IMR-90 (cell line): ENCODE results near the gene COLQ. TPM values are rescaled to one million over a fixed set of nuclear protein-coding genes. Genes with fewer than 3 reads are reported as not detected.

Experiments
- ATAC-seq: fragments of 200-7000 bp; cut with Tn5 transposase; 2 replicates; pipeline ENCODE4 v1.9.1; 2020; ENCODE audit warnings: low read depth, mild to moderate bottlenecking, moderate library complexity
- BruUV-seq: library from RNA; stranded (reverse); fragments of 400-500 nt; replicated peaks from 2 replicates; lab custom pipeline; 2021; lab: Mats Ljungman, UMichigan
- CTCF ChIA-PET: fragments of 300-600 bp; formaldehyde crosslinking; extraction: SDS; loops from one replicate; lab custom pipeline; 2021; ENCODE audit warnings: antibody characterized with exemption; lab: Yijun Ruan, JAX
- POLR2A ChIA-PET: fragments of 300-600 bp; sonication (Branson Sonifier 250); formaldehyde crosslinking; loops from one replicate; lab custom pipeline; 2022; ENCODE audit warnings: antibody characterized with exemption; ENCODE audit not compliant: unreplicated experiment; lab: Charles Lee
- DNase-seq: peaks from one replicate; pipeline ENCODE4 v3.0.0; 2013
- H2AFZ ChIP-seq: replicated peaks from 2 replicates; pipeline ENCODE3; 2013; ENCODE audit warnings: low read length, mild to moderate bottlenecking; ENCODE audit not compliant: poor library complexity
- H2AK5ac ChIP-seq: 2 replicates; pipeline ENCODE4 v1.6.1; 2013; ENCODE audit warnings: low read depth, low read length, inconsistent platforms
- H2AK9ac ChIP-seq: replicated peaks from 2 replicates; pipeline ENCODE3; 2013; ENCODE audit warnings: mild to moderate bottlenecking, low read depth, low read length, moderate library complexity; ENCODE audit not compliant: poor library complexity
- H2BK120ac ChIP-seq: 2 replicates; pipeline ENCODE4 v1.6.1; 2013; ENCODE audit warnings: low read depth, low read length, inconsistent platforms
- H2BK15ac ChIP-seq: 3 replicates; pipeline ENCODE4 v1.6.1; 2013; ENCODE audit warnings: low read depth, low read length, inconsistent platforms
- H2BK20ac ChIP-seq: 2 replicates; pipeline ENCODE4 v1.6.1; 2013; ENCODE audit warnings: low read depth, mild to moderate bottlenecking, inconsistent platforms, low read length, moderate library complexity
- H2BK5ac ChIP-seq: 2 replicates; pipeline ENCODE4 v1.6.1; 2013; ENCODE audit warnings: mild to moderate bottlenecking, low read depth, low read length, inconsistent platforms; ENCODE audit not compliant: poor library complexity, severe bottlenecking
- H3K14ac ChIP-seq: replicated peaks from 2 replicates; pipeline ENCODE4 v1.6.1; 2013; ENCODE audit warnings: low read depth, low read length, inconsistent platforms
- H3K18ac ChIP-seq: 2 replicates; pipeline ENCODE4 v1.6.1; 2013; ENCODE audit warnings: low read depth, low read length, control low read depth
- H3K23ac ChIP-seq: 2 replicates; pipeline ENCODE4 v1.6.1; 2013; ENCODE audit warnings: low read depth, low read length, inconsistent platforms
- H3K27ac ChIP-seq: 2 replicates; pipeline ENCODE4 v1.5.1; 2013; ENCODE audit warnings: mild to moderate bottlenecking, control low read depth, low read length; ENCODE audit not compliant: insufficient read depth
- H3K27me3 ChIP-seq: 2 replicates; pipeline ENCODE4 v1.6.1; 2013; ENCODE audit warnings: low read length; ENCODE audit not compliant: control insufficient read depth, insufficient read depth
- H3K36me3 ChIP-seq: 2 replicates; pipeline ENCODE4 v1.6.1; 2013; ENCODE audit warnings: low read length, mixed read lengths; ENCODE audit not compliant: control insufficient read depth, insufficient read depth
- H3K4ac ChIP-seq: 2 replicates; pipeline ENCODE4 v1.6.1; 2013; ENCODE audit warnings: low read depth, low read length, inconsistent platforms
- H3K4me1 ChIP-seq: 2 replicates; pipeline ENCODE4 v1.6.1; 2013; ENCODE audit warnings: low read length, mixed read lengths; ENCODE audit not compliant: control insufficient read depth, insufficient read depth
- H3K4me2 ChIP-seq: 2 replicates; pipeline ENCODE4 v1.6.1; 2013; ENCODE audit warnings: low read depth, mild to moderate bottlenecking, control low read depth, low read length, moderate library complexity
- H3K4me3 ChIP-seq: 2 replicates; pipeline ENCODE4 v1.5.1; 2013; ENCODE audit warnings: low read depth, mild to moderate bottlenecking, control low read depth, low read length, moderate library complexity; ENCODE audit not compliant: insufficient read depth
- H3K56ac ChIP-seq: 2 replicates; pipeline ENCODE4 v1.6.1; 2013; ENCODE audit warnings: low read length, inconsistent platforms; ENCODE audit not compliant: insufficient read depth; ENCODE audit errors: extremely low read depth
- H3K79me1 ChIP-seq, 2 experiments: 2 replicates each; pipeline ENCODE4 v1.6.1; 2013; ENCODE audit warnings: low read length in 2 of 2, inconsistent platforms in 1 of 2, low read depth in 1 of 2
- H3K9ac ChIP-seq: 2 replicates; pipeline ENCODE4 v1.6.1; 2013; ENCODE audit warnings: low read depth, low read length, control low read depth
- H3K9me1 ChIP-seq: 2 replicates; pipeline ENCODE4 v1.6.1; 2013; ENCODE audit warnings: low read length, inconsistent platforms; ENCODE audit not compliant: insufficient read depth
- H3K9me3 ChIP-seq: 2 replicates; pipeline ENCODE4 v1.6.1; 2013; ENCODE audit warnings: low read length; ENCODE audit not compliant: control insufficient read depth, insufficient read depth
- H4K20me1 ChIP-seq: 2 replicates; pipeline ENCODE4 v1.6.1; 2013; ENCODE audit warnings: low read length, inconsistent platforms; ENCODE audit not compliant: insufficient read depth
- H4K5ac ChIP-seq: 2 replicates; pipeline ENCODE4 v1.6.1; 2013; ENCODE audit warnings: mild to moderate bottlenecking, low read depth, low read length, control low read depth
- H4K8ac ChIP-seq, 2 experiments: 2 replicates each; pipeline ENCODE4 v1.6.1; 2013; ENCODE audit warnings: low read depth in 2 of 2, low read length in 2 of 2, control low read depth in 1 of 2, inconsistent platforms in 1 of 2
- H4K91ac ChIP-seq: 2 replicates; pipeline ENCODE4 v1.6.1; 2013; ENCODE audit warnings: low read depth, low read length, inconsistent platforms; ENCODE audit not compliant: insufficient read depth
- BHLHE40 ChIP-seq: fragments of 150-350 bp; IDR thresholded peaks from 2 replicates; pipeline ENCODE4 v1.6.1; 2016; ENCODE audit warnings: mild to moderate bottlenecking, low read depth, low read length
- CEBPB ChIP-seq: IDR thresholded peaks from 2 replicates; pipeline ENCODE4 v1.6.1; 2012; ENCODE audit warnings: low read depth, low read length, improper control_type of control experiment
- CHD1 ChIP-seq: IDR thresholded peaks from 2 replicates; pipeline ENCODE4 v1.6.1; 2012; ENCODE audit warnings: low read depth, low read length, improper control_type of control experiment
- CTCF ChIP-seq: conservative IDR thresholded peaks from 2 replicates; pipeline ENCODE4 v1.5.1; 2012; ENCODE audit warnings: mild to moderate bottlenecking, low read depth, low read length, improper control_type of control experiment
- ELK1 ChIP-seq: fragments of 150-350 bp; IDR thresholded peaks from 2 replicates; pipeline ENCODE4 v1.6.1; 2016; ENCODE audit warnings: low read depth, mild to moderate bottlenecking, low read length, moderate library complexity, borderline replicate concordance
- FOS ChIP-seq: fragments of 150-350 bp; IDR thresholded peaks from 2 replicates; pipeline ENCODE4 v1.6.1; 2016; ENCODE audit warnings: low read depth, low read length
- MAFK ChIP-seq: IDR thresholded peaks from 2 replicates; pipeline ENCODE4 v1.6.1; 2012; ENCODE audit warnings: low read depth, low read length, improper control_type of control experiment
- MAZ ChIP-seq: IDR thresholded peaks from 2 replicates; pipeline ENCODE4 v1.6.1; 2012; ENCODE audit warnings: low read depth, mild to moderate bottlenecking, low read length, improper control_type of control experiment, moderate library complexity, borderline replicate concordance
- MXI1 ChIP-seq: IDR thresholded peaks from 2 replicates; pipeline ENCODE4 v1.6.1; 2012; ENCODE audit warnings: low read depth, mild to moderate bottlenecking, low read length, moderate library complexity, borderline replicate concordance
- NFE2L2 ChIP-seq: fragments of 150-350 bp; IDR thresholded peaks from 2 replicates; pipeline ENCODE4 v1.6.1; 2016; ENCODE audit warnings: low read depth, mild to moderate bottlenecking, low read length
- POLR2A ChIP-seq: IDR thresholded peaks from 2 replicates; pipeline ENCODE4 v1.6.1; 2012; ENCODE audit warnings: mild to moderate bottlenecking, low read depth, low read length
- RAD21 ChIP-seq: IDR thresholded peaks from 2 replicates; pipeline ENCODE4 v1.6.1; 2012; ENCODE audit warnings: low read length, improper control_type of control experiment
- RCOR1 ChIP-seq: IDR thresholded peaks from 2 replicates; pipeline ENCODE4 v1.6.1; 2012; ENCODE audit warnings: mild to moderate bottlenecking, low read length, improper control_type of control experiment; ENCODE audit not compliant: insufficient replicate concordance
- RFX5 ChIP-seq: IDR thresholded peaks from 2 replicates; pipeline ENCODE4 v1.8.0; 2012; ENCODE audit warnings: low read depth, mild to moderate bottlenecking, low read length, moderate library complexity
- SMC3 ChIP-seq: fragments of 150-350 bp; IDR thresholded peaks from 2 replicates; pipeline ENCODE4 v1.6.1; 2016; ENCODE audit warnings: low read depth, mild to moderate bottlenecking, antibody characterized with exemption, low read length, moderate library complexity
- WGBS, 2 experiments: methylation state at CpG; one replicate each; pipeline versions ENCODE4 v1.1.5 to v1.1.7; 2013; ENCODE audit warnings: missing lambda C conversion rate in 2 of 2; ENCODE audit not compliant: insufficient read length in 1 of 2; ENCODE audit errors: extremely low coverage in 2 of 2; 5-methylcytosine and 5-hydroxymethylcytosine counted together
- dilution Hi-C: fragments of 300-500 bp; cut with HindIII; formaldehyde crosslinking; loops from one replicate; pipeline ENCODE4 v1.14.3; 2018; ENCODE audit warnings: low sequenced_read_pairs; ENCODE audit not compliant: unreplicated experiment
- in situ Hi-C: fragments of 300-500 bp; cut with MboI; formaldehyde crosslinking; loops from 3 replicates; pipeline ENCODE4 v1.14.3; 2019; ENCODE audit warnings: low sequenced_read_pairs, inconsistent platforms, mixed read lengths
- intact Hi-C: fragments of 100-400 bp; cut with micrococcal nuclease; formaldehyde crosslinking; loops from 2 replicates; pipeline ENCODE4 v1.10.0; 2022
- polyA plus RNA-seq, 3 experiments: library from polyadenylated mRNA; depleted of rRNA; stranded (reverse); fragments of >200 nt; gene quantifications; 2 replicates each; pipeline ENCODE4 v1.2.3, GENCODE V29; 2012; ENCODE audit warnings: low replicate concordance in 1 of 3
- total RNA-seq: library from RNA; depleted of rRNA; stranded (reverse); fragments of >200 nt; gene quantifications from 2 replicates; pipeline ENCODE4 v1.2.3, GENCODE V29; 2012
- TF ChIP-seq, protein P1 (sequence below): fragments of 150-350 bp; IDR thresholded peaks from 2 replicates; pipeline ENCODE4 v1.6.1; 2017; ENCODE audit warnings: mild to moderate bottlenecking, antibody characterized with exemption, low read length, low read depth

COLQ gene
- total and polyA plus RNA-seq, 2 of the 4 experiments (the other 2 are of a cell fraction): 0.18 to 0.65 TPM

- Histone ChIP-seq H3K18ac (no peak overlapping the region), H3K27ac (no peak overlapping the region), H2BK120ac (no peak overlapping the region), H3K4me2 (no peak overlapping the region), H2BK5ac (no peak overlapping the region), H3K4me1 (no peaks in the 10 kb centered on the region), H3K14ac (no peak overlapping the region), H2BK15ac (no peak overlapping the region), H4K20me1 (no peaks in the 10 kb centered on the region), H2BK20ac (no peak overlapping the region), H2AK5ac (no peak overlapping the region), H3K36me3 (no peaks in the 10 kb centered on the region), H4K8ac (no peak overlapping the region), H3K9me1 (peaks cover 3% of the 10 kb centered on the region; the same call in 1 of the 2 replicates), H2AFZ (no peak overlapping the region), H3K4ac (no peak overlapping the region), H4K91ac (no peak overlapping the region), H3K4me3 (no peak overlapping the region), H3K27me3 (no peaks in the 10 kb centered on the region), H3K56ac (no peak overlapping the region), H3K23ac (no peak overlapping the region), H3K79me1 (no peaks in the 10 kb centered on the region), H3K9me3 (no peaks in the 10 kb centered on the region), H4K5ac (no peak overlapping the region), H2AK9ac (no peak overlapping the region), H3K9ac (no peak overlapping the region)
- POLR2A ChIA-PET: no interaction called here
- dilution Hi-C loops (no loop called here), in situ Hi-C loops (loop anchor here (10.0 kb wide), 1 partner anchor 345 kb away; the partner anchor contains the start of gene CAPN7), intact Hi-C loops (loop anchor here (5.0 kb wide), 1 partner anchor 808 kb away; no protein-coding TSS in a partner anchor)
- no peak for ATAC-seq
- WGBS, 2 experiments: 97% methylated on average over 4 of the region's 6 CpGs; no CpG with 5 or more reads in 1 of the 2 experiments
- DNase-seq: no peak
- CTCF ChIA-PET: no interaction called here
- TF ChIP-seq MXI1 (no peak), MAFK (no peak), FOS (no peak), MAZ (no peak), CHD1 (no peak), NFE2L2 (no peak), ELK1 (no peak), CTCF (no peak), RCOR1 (no peak), POLR2A (no peak), RFX5 (no peak), CEBPB (no peak), RAD21 (no peak), SMC3 (no peak), BHLHE40 (no peak)
- TF ChIP-seq, protein P1, sequence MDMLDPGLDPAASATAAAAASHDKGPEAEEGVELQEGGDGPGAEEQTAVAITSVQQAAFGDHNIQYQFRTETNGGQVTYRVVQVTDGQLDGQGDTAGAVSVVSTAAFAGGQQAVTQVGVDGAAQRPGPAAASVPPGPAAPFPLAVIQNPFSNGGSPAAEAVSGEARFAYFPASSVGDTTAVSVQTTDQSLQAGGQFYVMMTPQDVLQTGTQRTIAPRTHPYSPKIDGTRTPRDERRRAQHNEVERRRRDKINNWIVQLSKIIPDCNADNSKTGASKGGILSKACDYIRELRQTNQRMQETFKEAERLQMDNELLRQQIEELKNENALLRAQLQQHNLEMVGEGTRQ: no peak
- BruUV-seq: no TSS peak
These were observed 28.3 kb upstream of the COLQ start for GRCh38 chr3:15549846-15550245.
